ENCODE measurements around the gene EMC8.

Gene EMC8

DNA sequence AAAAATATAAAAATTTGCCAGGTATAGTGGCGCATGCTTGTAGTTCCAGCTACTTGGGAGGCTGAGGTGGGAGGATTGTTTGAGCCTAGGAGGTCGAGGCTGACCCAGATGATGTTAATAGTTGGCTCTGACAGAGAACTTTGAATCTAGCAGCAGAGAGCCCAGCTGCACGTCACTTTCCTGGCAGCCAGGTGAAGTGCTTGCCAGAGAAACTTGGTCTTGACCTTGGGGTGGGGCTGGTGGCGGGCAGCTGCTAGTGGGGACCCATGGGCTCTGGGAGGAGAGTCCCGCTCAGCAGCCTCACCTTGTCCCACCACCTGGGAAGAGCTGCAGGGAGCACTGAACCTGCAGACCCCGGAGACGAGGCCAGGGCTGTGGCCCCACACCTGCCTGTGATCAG is 45.4 kb downstream of the EMC8 start:
- Histone ChIP-seq H3K9me3 (ENCODE audit: control insufficient read depth, low read length) (no peaks in the 10 kb centered on the region), H3K36me3 (ENCODE audit: control insufficient read depth, insufficient read depth, low read length) (no peaks in the 10 kb centered on the region), H3K27ac (ENCODE audit: low read depth, low read length, severe bottlenecking) (no peak overlapping the region), H3K4me1 (ENCODE audit: control insufficient read depth, insufficient read depth, low read length, poor library complexity, severe bottlenecking) (peaks cover 30% of the 10 kb centered on the region), H3K4me3 (ENCODE audit: extremely low read depth, insufficient read depth, low read length, poor library complexity, severe bottlenecking) (no peak overlapping the region)
- 93 to 97% methylated on average over 5 to 6 of the region's 7 CpGs for WGBS, 2 experiments (ENCODE audit: insufficient coverage in 2 of 2)

DNA sequence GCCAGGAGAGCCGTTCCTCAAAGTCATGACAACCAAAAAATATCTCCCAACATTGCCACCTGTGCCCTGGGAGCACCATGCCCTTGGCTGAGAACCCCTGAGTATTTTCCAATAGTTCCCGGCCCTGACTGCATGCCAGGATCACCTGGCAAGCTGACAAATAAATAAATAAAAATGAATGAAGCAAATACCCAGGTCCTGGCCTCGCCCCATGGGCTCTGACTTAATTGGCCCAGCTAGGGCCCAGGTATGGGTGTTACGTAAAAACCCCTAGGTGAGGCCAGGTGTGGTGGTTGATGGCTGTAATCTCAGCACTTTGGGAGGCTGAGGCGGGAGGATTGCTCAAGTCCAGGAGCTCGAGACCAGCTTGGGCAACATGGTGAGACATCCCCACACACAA is 45.8 kb downstream of the EMC8 start:
- Histone ChIP-seq H3K4me3 (ENCODE audit: extremely low read depth, insufficient read depth, low read length, poor library complexity, severe bottlenecking) (no peak overlapping the region), H3K36me3 (ENCODE audit: control insufficient read depth, insufficient read depth, low read length) (no peaks in the 10 kb centered on the region)
- 86 to 90% methylated on average over 1 to 5 of the region's 6 CpGs for WGBS, 2 experiments (ENCODE audit: insufficient coverage in 2 of 2)

DNA sequence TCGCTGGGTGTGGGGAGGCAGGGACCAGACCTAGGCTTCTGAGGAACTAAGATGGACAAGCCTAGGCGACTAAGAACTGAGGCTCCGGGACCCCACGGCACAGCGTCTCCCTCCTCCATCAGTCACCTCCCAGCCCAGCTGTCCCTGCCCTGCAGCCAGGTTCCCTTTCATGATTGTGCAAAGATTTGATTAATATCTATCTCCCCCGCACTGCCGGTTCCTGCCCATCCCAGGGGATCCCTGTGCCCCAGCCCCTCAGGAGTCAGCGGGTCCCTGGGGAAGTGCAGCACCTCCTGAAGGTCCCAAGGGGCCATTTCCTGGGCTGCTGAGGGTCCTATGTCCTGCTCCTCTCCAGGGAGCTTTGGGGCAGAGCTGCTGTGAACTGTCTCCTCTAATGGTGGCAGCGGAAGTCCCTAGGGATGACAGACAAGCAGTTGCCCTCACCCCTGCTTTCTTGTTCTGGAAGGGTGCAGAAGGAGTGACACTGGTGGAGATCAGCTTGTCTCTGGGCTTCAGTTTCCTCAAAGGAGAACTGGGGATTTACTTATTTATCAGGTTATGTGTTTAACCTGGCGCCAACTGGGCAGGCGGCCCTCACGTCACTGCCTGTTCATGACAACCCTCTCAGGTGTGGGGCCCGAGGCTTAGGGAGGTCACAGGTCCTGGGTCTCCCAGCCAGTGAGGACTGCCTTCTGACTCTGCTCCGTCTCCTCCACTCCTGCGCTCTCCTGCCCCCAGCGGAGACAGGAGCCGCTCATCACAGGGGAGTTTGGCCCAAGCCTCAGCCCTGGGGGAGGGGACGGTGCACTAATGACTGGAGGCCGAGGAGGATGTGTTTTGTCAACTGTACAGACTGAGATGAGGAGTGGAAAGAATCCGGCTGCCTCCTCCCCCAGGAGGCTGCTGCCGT is 46.6 kb downstream of the EMC8 start:
- H3K36me3 ChIP-seq (ENCODE audit: control insufficient read depth, insufficient read depth, low read length) = no peaks in the 10 kb centered on the region
- peaks cover 30% of the 10 kb centered on the region for H3K4me1 ChIP-seq (ENCODE audit: control insufficient read depth, insufficient read depth, low read length, poor library complexity, severe bottlenecking)
- no peak overlapping the region for H3K27ac ChIP-seq (ENCODE audit: low read depth, low read length, severe bottlenecking)
- WGBS, 2 experiments (ENCODE audit: insufficient coverage in 2 of 2) = 42 to 51% methylated on average over 13 to 19 of the region's 21 CpGs
- no peaks in the 10 kb centered on the region for H3K9me3 ChIP-seq (ENCODE audit: control insufficient read depth, low read length)
- no peak overlapping the region for H3K4me3 ChIP-seq (ENCODE audit: extremely low read depth, insufficient read depth, low read length, poor library complexity, severe bottlenecking)

More for the DNA sequence above, 45.8 kb downstream of the EMC8 start:
- Histone ChIP-seq H3K4me1 (ENCODE audit: control insufficient read depth, insufficient read depth, low read length, poor library complexity, severe bottlenecking) (peaks cover 30% of the 10 kb centered on the region), H3K9me3 (ENCODE audit: control insufficient read depth, low read length) (no peaks in the 10 kb centered on the region), H3K27ac (ENCODE audit: low read depth, low read length, severe bottlenecking) (no peak overlapping the region)

DNA sequence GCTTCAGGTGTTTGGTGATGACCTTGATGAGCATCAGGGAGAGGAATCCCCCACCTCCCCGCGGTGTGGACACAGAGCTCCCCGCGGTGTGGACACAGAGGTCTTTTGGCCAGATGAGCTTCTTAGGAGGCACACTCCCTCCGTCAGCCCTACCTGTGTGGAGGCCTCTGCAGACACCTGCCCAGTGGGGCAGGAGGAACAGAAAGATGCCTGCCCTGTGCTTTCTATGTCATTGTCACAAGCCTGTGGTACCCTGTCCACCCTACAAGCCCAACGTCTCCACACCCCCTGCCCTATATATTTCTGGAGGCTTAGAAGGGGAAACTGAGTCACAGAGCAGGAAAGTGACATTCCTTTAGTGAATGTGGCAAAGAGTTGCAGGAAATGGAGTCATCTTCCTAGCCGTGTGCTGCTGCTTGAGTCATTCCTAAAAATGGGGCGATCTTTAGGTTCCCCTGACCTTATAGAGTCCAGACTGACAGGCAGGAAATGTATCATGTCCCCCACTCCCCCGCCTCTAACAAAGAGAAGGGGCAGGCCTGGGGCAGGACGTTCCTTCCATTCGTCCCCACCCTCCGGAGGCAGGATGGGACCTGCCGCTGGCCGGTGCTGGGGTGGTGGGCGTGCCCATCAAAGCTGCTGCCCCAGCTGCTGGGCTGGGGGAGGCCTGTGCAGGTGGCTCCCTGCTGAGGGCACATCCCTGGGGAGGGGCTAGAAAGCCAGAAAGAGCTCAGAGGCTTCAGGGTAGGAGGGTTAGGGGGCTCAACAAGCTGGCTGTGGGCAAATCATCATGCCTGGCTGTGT is 47.4 kb downstream of the EMC8 start:
- WGBS, 2 experiments (ENCODE audit: insufficient coverage in 2 of 2) = 20 to 26% methylated on average over 11 to 12 of the region's 15 CpGs
- no peak overlapping the region for H3K27ac ChIP-seq (ENCODE audit: low read depth, low read length, severe bottlenecking)
- no peaks in the 10 kb centered on the region for H3K36me3 ChIP-seq (ENCODE audit: control insufficient read depth, insufficient read depth, low read length)
- H3K4me1 ChIP-seq (ENCODE audit: control insufficient read depth, insufficient read depth, low read length, poor library complexity, severe bottlenecking) = peaks cover 30% of the 10 kb centered on the region
- H3K9me3 ChIP-seq (ENCODE audit: control insufficient read depth, low read length) = no peaks in the 10 kb centered on the region
- peak overlapping the region; percentile 31 for H3K4me3 ChIP-seq (ENCODE audit: extremely low read depth, insufficient read depth, low read length, poor library complexity, severe bottlenecking)

DNA sequence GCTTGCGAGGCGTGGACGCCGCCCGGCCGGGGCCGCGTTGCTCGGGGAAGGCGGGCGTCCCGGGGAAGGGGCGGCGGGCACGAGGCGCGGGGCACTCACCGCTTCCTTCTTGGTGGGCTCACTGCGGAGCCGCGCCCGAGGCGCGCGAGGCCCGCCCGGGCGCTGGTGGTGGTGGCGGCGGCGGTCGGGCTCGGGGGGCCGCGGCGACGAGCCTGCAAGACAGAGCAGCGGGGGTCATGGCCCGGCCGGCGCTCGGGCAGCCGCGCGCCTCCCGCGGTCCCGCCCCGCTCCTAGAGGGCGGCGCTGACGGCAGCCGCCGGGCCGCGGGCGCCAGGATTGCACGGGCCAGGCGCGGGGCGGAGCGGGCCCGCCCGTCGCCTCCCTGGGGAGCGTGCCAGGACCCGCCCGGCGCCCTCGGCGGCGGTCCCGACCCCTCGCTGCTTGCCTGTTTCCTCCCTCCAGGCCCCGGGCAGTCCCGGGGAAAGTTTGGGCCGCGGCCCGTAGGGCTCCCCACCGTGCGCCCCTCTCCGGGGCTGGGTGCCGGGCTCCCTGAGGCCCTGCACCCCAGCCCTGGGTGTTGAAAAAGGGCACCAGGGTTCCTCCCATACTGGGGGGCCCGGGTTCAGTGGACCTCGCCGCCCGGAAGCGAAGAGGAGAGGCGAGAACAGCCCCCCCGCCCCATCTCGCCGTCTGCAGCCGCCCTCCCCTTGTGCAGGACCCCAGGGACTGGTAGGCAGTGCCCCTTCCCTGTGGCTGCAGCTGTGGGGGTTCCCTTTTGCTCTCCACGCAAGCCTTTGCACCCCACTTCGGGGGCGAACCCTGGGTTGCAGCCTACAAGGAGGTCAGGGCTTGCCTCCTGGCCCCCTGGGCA is 48.3 kb downstream of the EMC8 start, which contains the start of gene C16orf74:
C16orf74 (minus strand) TSS at position 270 of the 871 bp plus-strand sequence. CDS start 15,879 bp downstream, outside the sequence.
- peak within 1 kb of the TSS; percentile 54 for H3K4me3 ChIP-seq (ENCODE audit: extremely low read depth, insufficient read depth, low read length, poor library complexity, severe bottlenecking)
- peaks cover 33% of the 10 kb centered on the region for H3K4me1 ChIP-seq (ENCODE audit: control insufficient read depth, insufficient read depth, low read length, poor library complexity, severe bottlenecking)
- no peaks in the 10 kb centered on the region for H3K36me3 ChIP-seq (ENCODE audit: control insufficient read depth, insufficient read depth, low read length)
- H3K9me3 ChIP-seq (ENCODE audit: control insufficient read depth, low read length) = no peaks in the 10 kb centered on the region
- no peak within 1 kb of the TSS for H3K27ac ChIP-seq (ENCODE audit: low read depth, low read length, severe bottlenecking)
- 4 to 5% methylated on average over 62 to 79 of the region's 96 CpGs for WGBS, 2 experiments (ENCODE audit: insufficient coverage in 2 of 2)

DNA sequence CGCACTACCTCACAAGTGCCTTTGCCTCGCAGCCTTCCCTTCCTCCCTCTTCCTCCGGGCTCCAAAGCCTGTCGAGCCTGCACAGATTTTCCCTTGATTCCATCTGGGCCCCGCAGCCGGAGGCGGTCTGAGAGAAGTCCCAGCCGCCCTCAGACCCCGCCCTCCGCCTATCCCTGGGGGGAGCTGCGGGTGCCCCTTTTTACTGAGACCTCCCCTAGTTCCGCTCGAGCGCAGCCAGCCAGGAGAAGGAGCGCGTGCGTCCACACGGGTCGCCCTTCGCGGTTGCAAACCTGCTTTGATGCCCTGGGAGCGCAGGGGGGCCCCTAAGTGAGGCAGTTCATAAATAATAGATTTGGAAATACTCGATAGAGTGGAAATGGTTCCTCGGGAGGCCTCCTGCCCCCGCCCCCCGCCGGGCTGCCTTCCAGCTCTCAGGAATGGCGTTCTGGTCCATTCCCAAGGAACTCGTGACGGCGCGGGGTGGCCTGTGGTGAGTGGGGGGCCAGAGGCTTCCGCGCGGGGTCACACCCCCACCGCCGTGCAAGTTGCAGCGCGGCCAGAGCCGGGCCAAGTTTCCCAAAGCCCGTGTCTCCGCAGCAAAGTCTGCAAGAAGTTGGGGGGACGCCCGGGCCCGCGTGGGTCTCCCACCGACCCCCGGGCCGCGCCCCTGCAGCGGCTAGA is 49.1 kb downstream of the EMC8 start:
- peaks cover 33% of the 10 kb centered on the region for H3K4me1 ChIP-seq (ENCODE audit: control insufficient read depth, insufficient read depth, low read length, poor library complexity, severe bottlenecking)
- WGBS, 2 experiments (ENCODE audit: insufficient coverage in 2 of 2) = 2 to 3% methylated on average over 49 to 51 of the region's 51 CpGs
- no peaks in the 10 kb centered on the region for H3K36me3 ChIP-seq (ENCODE audit: control insufficient read depth, insufficient read depth, low read length)
- peak overlapping the region; percentile 54 for H3K4me3 ChIP-seq (ENCODE audit: extremely low read depth, insufficient read depth, low read length, poor library complexity, severe bottlenecking)
- no peak overlapping the region for H3K27ac ChIP-seq (ENCODE audit: low read depth, low read length, severe bottlenecking)
- H3K9me3 ChIP-seq (ENCODE audit: control insufficient read depth, low read length) = no peaks in the 10 kb centered on the region

DNA sequence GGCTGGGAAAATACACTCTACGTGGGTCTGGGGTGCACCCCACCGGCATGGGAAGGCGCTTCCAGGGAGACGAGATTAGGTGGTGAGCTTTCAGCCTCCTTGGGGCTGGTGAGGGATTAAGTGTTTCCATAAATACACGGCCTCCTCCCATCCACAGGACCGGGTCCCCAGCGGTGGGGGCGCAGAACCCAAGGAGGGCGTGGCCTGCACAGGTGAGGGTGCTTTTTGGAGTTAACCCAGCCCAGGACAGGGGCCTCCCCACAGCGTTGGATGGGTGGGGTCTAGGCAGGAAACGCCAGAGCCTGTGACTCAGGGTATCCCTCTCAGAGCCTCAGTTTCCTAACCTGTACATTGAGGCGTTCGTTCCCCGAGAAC is 49.6 kb downstream of the EMC8 start:
- Histone ChIP-seq H3K9me3 (ENCODE audit: control insufficient read depth, low read length) (no peaks in the 10 kb centered on the region), H3K27ac (ENCODE audit: low read depth, low read length, severe bottlenecking) (no peak overlapping the region), H3K36me3 (ENCODE audit: control insufficient read depth, insufficient read depth, low read length) (no peaks in the 10 kb centered on the region), H3K4me3 (ENCODE audit: extremely low read depth, insufficient read depth, low read length, poor library complexity, severe bottlenecking) (peak overlapping the region; percentile 54), H3K4me1 (ENCODE audit: control insufficient read depth, insufficient read depth, low read length, poor library complexity, severe bottlenecking) (peaks cover 33% of the 10 kb centered on the region)
- WGBS, 2 experiments (ENCODE audit: insufficient coverage in 2 of 2) = 35 to 36% methylated on average over 8 to 13 of the region's 14 CpGs

DNA sequence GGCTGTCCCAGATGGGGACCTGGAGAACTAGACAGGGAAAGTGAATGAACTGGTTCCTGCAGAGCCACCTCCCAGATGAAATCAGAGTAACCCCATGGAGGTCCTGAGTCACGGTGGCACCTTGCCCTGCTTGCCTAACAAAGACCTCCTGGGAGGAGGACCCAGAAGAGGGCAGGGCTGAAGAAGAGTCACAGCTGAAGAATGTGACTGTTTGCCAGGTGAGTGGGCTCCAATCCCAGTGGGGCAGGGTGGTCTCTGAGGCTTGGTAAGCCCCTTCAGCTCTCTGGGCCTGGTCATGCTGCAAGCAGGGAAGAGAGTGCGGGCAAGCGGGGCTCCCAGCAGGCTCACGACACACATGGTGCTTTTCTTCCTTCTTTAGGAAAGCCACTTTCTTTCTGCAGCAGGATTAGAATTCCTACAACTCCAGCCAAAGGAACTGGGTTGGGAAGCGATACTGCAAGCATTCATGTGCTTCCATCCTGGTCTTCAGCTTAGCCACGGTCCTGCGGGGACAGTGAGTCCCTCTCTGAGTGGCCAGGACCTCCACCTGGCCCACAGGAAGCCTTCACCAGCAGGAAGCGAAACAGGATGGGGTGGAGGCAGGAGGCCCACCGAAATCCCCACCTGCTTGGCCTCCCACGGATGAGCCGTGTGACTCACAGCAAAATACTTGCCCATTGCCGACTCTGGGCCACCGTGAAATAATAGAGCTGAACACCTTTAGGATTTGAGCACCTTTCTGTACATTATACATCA is 52.7 kb downstream of the EMC8 start:
- peaks cover 4% of the 10 kb centered on the region for H3K4me1 ChIP-seq (ENCODE audit: control insufficient read depth, insufficient read depth, low read length, poor library complexity, severe bottlenecking)
- WGBS, 2 experiments (ENCODE audit: insufficient coverage in 2 of 2) = 56 to 61% methylated on average over 10 to 11 of the region's 13 CpGs
- no peaks in the 10 kb centered on the region for H3K36me3 ChIP-seq (ENCODE audit: control insufficient read depth, insufficient read depth, low read length)
- no peaks in the 10 kb centered on the region for H3K9me3 ChIP-seq (ENCODE audit: control insufficient read depth, low read length)
- H3K4me3 ChIP-seq (ENCODE audit: extremely low read depth, insufficient read depth, low read length, poor library complexity, severe bottlenecking) = no peak overlapping the region
- H3K27ac ChIP-seq (ENCODE audit: low read depth, low read length, severe bottlenecking) = no peak overlapping the region

DNA sequence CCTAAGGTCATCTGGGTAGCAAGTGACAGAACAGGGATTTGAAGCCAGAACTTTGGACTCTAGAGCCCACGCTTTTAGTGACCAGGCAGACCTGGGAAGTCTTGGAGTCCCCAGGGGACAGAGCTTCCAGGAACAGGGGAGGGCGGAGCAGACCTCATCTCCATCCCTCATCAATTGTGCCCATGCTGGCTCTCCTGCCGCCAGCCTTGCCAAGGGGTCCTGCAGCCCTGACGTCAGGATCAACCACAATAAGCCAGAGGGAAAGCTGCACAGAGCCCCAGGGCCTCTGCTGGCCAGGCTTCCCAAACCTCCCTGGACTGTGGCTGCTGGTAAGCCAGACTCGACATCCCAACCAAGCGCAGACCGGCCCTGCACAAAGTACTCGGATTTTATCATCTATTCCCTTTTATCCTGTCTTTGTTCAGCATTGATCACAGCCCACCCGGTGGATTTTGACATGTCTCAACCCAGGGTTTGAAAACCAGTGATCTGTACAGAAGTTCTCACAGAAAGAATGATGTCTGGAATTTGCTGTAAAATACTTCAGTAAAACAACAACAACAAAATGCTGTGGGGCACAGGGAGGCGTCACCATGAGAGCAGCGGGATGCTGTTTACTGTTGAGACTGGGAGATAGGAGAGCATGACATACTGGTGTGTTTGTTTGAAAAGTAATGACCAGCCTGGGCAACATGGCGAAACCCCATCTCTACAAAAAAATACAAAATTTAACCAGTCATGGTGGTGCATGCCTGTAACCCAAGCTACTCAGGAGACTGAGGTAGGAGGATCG is 60.2 kb downstream of the EMC8 start:
- peaks cover 7% of the 10 kb centered on the region for H3K4me1 ChIP-seq (ENCODE audit: control insufficient read depth, insufficient read depth, low read length, poor library complexity, severe bottlenecking)
- no peak overlapping the region for H3K4me3 ChIP-seq (ENCODE audit: extremely low read depth, insufficient read depth, low read length, poor library complexity, severe bottlenecking)
- H3K27ac ChIP-seq (ENCODE audit: low read depth, low read length, severe bottlenecking) = no peak overlapping the region
- H3K36me3 ChIP-seq (ENCODE audit: control insufficient read depth, insufficient read depth, low read length) = no peaks in the 10 kb centered on the region
- no peaks in the 10 kb centered on the region for H3K9me3 ChIP-seq (ENCODE audit: control insufficient read depth, low read length)
- 79 to 83% methylated on average over 9 to 12 of the region's 13 CpGs for WGBS, 2 experiments (ENCODE audit: insufficient coverage in 2 of 2)
